Measurements from ENCODE around the gene PLEKHM1. TPM values are rescaled to one million over a fixed set of nuclear protein-coding genes. Genes with fewer than 3 reads are reported as not detected.
"Not testable (repeated sequence)": the region's sequence is repeated elsewhere in the genome, so short reads cannot be mapped to it uniquely, and the experiment has no call there.

Gene PLEKHM1
- polyA plus RNA-seq (ENCODE audit: insufficient read length in 4 of 4) = 10 to 100 TPM; 10.5 to 17.0 (median 13.4) TPM

DNA sequence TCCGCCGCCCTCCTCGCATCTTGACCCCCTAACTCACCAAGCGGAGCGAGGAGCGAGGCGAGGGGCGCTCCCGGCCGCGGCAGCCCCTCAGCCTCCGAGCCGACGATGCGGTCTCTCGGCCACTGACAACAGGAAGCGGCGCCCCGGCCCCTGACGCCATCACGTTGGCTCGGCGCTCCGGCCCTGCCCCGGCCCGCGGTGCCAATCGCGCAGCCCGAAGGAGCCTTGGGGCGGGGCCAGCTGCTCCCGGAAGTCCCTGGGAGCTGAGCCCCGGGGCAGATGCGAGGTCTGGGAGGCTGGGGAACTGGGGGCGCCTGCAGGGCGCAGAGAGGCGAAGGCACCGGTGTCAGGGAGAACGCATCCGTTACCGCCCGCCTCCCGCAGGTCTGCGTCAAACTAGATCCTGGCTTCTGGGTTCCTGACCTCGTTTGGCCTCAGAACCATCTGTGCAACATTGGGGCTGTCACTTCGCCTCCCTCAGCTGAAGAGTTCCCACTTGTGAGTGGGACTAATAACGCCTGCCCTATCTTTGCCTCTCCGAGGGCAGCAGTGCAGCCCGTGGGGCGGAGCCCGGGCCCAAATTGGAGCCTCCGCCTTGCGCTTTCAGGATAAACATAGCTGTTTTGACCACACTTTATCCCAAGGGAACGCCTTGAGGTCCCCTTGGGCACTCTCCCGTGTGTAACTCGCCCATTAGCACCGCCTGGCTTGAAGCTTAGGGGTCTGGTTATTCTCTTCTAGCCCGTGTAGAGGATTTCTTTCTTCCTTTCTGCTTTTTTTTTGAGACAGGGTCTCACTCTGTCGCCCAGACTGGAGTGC, at the start of gene PLEKHM1:
TSS of gene PLEKHM1 (minus strand) at position 107 of the 819 bp plus-strand sequence. CDS start 8,237 bp downstream, outside the sequence.
- DNase-seq (ENCODE audit: low read depth in 4 of 4, low spot score in 3 of 4) = peak in 3 of 4 donors; percentile 22 to 42 (median 29)

GRCh38 chr17:45538168-45538567, 47.6 kb upstream of the PLEKHM1 start:
- not testable (repeated sequence) for DNase-seq (ENCODE audit: low read depth in 4 of 4, low spot score in 3 of 4)

- DNase-seq (ENCODE audit: low read depth in 4 of 4, low spot score in 3 of 4) = not testable (repeated sequence)
These were observed 15.6 kb upstream of the PLEKHM1 start for GRCh38 chr17:45506072-45506471.

GRCh38 chr17:45505183-45505582, 14.7 kb upstream of the PLEKHM1 start:
- DNase-seq (ENCODE audit: low read depth in 4 of 4, low spot score in 3 of 4) = not testable (repeated sequence)

DNA sequence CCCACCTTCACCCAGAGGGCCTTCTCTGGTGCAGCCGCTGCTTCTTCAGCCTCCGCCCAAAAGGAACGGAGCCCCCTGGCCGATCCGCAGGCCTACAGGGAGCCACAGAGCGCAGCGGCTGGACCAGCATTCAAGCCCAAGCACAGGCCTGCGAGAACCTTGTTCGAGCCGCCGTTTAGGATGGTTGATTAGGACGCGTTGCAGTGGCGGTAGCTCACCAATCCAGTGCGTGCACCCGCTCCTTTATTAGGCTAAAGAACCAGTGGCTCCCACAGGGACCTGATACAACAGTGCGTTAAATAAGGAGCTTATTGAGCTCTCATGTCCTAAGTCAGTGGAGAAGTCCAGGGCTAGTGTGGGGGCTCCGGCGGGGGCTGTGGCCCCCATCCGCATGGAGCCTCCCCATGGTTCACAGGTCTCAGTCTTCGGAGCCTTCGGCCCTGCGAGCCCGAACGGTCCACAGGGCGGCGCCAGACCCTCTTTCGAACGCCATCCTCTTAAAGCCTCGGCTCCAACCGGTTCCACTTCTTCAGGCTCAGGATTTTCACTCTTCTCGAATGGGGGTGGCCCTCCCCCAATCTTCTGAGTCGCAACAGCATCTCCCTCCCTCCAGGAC, 10.7 kb upstream of the PLEKHM1 start:
- DNase-seq (ENCODE audit: low read depth in 4 of 4, low spot score in 3 of 4) = not testable (repeated sequence)

DNA sequence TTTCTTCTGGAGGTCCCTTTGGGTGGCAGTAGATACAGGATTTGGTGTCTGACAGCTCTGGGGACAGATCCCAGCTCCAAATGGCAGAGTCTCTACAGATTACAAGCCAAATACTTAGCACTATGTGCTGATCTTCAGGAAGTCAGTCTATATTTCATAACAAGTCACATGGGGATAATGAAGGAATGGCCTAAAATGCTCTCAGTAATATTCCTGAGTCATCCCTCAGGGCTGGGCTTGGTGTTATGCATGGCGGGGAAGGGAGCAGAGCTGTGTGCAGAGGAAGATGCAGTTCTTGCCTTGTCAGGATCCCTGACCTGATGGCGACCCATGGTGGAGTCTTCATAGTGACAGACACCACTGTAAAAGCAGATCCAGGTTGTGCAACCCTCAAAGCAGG, 10.0 kb upstream of the PLEKHM1 start:
- not testable (repeated sequence) for DNase-seq (ENCODE audit: low read depth in 4 of 4, low spot score in 3 of 4)

DNA sequence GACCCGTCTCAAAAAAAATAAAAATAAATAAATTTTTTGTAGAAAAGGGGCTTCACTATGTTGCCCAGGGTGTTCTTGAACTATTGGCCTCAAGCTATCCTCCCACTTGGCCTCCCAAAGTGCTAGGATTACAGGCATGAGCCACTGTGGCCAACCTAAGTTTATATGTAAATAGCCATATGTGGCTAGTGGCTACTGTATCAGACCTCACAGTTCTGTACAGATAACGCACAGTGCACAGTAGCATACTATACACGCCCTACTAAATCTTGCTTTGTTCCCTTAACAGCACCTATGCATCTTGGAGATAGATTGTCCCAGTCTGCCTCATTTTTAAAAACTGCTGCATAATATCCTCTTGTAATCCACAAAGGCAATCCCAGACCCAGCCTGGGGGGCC, 8.7 kb upstream of the PLEKHM1 start:
- DNase-seq (ENCODE audit: low read depth in 4 of 4, low spot score in 3 of 4) = not testable (repeated sequence)

GRCh38 chr17:45498377-45498776, 7.9 kb upstream of the PLEKHM1 start:
- DNase-seq (ENCODE audit: low read depth in 4 of 4, low spot score in 3 of 4) = not testable (repeated sequence)

DNA sequence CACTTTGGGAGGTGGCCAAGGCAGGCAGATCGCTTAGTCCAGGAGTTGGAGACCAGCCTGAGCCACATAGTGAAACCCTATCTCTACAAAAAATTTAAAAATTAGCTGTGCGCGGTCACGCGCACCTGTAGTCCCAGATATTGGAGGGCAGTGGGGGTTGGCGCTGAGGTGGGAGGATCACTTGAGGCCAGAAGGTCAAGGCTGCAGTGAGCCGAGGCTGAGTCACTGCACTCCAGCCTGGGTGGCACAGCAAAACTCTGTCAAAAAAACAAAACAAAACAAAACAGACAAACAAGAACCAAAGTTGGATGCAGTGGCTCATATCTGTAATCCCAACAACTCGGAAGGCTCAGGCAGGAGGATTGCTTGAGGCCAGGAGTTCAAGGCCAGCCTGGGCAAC, 6.9 kb upstream of the PLEKHM1 start:
- not testable (repeated sequence) for DNase-seq (ENCODE audit: low read depth in 4 of 4, low spot score in 3 of 4)

DNA sequence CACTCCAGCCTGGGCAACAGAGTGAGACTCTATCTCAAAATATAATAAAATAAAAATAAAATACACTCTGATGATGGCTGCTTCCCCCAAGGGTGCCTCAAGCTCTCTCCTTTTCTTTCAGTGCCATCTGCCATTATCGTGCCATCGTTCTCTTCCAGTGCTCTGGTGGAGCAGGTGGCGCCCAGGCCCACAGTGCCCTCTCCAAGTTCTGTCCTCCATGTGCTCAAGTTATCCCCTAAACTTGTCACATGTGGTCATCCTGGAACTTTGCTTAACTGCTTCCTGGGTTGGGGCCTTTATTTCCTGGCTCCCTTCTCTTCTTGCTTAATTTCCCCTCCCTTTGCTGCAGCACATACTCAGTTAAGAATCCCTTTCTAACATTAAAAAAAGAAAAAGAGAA, 6.0 kb upstream of the PLEKHM1 start:
- not testable (repeated sequence) for DNase-seq (ENCODE audit: low read depth in 4 of 4, low spot score in 3 of 4)

GRCh38 chr17:45494556-45494955, 4.0 kb upstream of the PLEKHM1 start:
- DNase-seq (ENCODE audit: low read depth in 4 of 4, low spot score in 3 of 4) = not testable (repeated sequence)

DNA sequence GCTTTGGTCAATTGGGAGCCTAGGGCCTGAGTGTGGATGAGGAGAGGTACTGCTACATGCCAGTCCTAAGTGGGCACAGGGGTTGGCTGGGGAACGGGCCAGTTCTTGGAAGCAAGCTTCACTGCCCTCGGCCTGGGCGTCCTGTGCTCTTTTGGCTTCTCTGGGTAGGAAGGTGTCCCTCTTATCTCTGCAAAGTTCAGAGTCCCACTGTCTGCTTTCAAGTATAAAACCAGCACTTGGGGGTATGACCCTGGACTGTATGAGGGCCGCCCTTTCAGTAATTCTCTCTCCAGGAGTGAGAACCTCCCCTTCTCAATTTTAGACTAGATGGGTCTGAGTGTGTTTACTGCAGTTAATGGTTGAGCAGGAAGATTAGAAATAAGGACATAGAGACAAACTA, 1.6 kb upstream of the PLEKHM1 start:
- not testable (repeated sequence) for DNase-seq (ENCODE audit: low read depth in 4 of 4, low spot score in 3 of 4)

DNA sequence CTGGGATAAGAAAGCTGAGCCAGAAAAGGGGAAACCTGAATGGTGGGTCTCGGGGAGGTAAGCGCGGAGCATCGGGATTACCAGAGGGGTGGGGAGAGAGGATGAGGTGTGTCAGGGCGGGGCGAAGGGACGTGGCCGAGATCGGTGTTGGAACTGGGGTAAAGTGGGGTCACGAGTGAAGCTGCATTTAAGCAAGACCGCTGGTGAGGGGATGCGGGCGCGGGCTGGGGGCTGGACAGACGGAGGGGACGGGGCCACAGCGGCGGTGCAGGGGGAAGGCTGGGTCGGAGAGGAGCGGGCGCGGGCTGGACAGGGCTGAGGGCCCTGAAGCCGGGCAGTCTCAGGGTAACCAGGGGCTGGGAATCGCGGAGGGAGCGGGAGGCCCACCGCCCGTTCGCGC, 323 bp downstream of the PLEKHM1 start:
- not testable (repeated sequence) for DNase-seq (ENCODE audit: low read depth in 4 of 4, low spot score in 3 of 4)

GRCh38 chr17:45487704-45488103, 2.8 kb downstream of the PLEKHM1 start:
- not testable (repeated sequence) for DNase-seq (ENCODE audit: low read depth in 4 of 4, low spot score in 3 of 4)

DNA sequence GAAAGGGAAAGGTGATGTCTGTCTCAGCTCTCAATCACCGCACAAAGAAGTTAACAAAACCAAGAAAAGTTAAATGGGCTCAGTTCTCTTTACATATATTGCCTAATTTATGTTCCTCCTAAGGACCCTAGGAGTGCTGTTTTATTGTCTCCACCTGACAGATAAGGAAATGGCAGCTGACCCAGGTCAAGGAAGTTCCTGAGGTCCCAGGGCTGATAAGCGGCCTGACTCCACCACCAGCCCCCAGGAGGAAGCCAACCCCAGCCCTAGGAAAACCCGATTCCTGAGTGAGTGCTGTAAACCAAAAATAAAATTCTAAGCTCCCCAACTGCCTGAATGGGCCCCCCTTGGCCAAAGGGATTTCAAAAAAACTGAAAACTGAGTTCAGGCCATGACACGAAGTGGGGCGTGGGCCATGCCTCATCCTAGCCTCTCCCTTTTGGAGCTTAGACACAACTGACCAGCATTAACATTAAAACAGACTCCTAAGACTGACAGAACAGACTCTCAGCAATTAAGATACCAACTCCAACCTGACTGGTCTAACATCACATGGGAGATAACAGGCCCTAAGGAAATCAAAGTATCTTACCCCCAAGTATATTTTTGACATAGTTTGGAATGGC, 6.8 kb downstream of the PLEKHM1 start:
- DNase-seq (ENCODE audit: low read depth in 4 of 4, low spot score in 3 of 4) = not testable (repeated sequence)

DNA sequence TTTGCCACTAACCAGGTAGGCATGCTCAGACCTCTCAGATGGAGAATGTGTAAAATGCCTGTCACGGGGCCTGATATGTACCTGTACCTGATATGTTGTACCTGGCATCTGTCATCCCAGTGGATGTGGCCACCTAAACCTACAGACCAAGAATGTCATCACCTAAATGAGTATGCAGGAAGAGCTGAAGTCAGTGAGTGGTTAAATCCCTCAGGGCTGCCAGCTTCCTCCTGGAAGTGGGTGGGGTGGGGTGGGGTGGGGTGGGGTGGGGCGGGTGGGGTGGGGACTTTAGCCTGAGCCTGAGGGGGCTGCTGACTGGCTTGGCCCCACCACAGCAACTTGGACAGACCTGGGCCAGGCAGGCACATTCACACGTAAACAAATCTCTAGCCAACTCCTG, 7.3 kb downstream of the PLEKHM1 start:
- DNase-seq (ENCODE audit: low read depth in 4 of 4, low spot score in 3 of 4) = not testable (repeated sequence)

- not testable (repeated sequence) for DNase-seq (ENCODE audit: low read depth in 4 of 4, low spot score in 3 of 4)
These were observed 8.2 kb downstream of the PLEKHM1 start for GRCh38 chr17:45482317-45482716.

DNA sequence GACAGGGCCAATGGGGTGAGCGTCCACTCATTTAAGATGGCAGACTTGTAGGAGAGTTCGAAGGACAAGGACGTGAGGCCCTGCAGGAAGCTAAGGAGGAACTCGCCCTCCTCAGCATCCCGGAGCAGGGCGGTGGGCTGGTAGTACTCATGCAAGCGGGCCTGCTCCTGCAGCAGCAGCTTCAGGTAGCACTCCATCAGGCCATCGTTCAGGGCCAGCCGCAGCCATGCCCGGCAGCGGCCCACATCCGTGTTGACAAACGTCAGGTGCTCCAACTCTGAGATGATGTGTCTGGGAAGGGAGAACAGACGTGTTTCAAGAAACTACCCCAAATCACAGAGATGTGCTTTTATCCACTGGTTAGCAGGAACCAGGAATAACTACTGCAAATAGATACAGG, 15.1 kb downstream of the PLEKHM1 start:
- DNase-seq (ENCODE audit: low read depth in 4 of 4, low spot score in 3 of 4) = not testable (repeated sequence)

GRCh38 chr17:45472249-45472648, 18.3 kb downstream of the PLEKHM1 start:
- DNase-seq (ENCODE audit: low read depth in 4 of 4, low spot score in 3 of 4) = not testable (repeated sequence)

- not testable (repeated sequence) for DNase-seq (ENCODE audit: low read depth in 4 of 4, low spot score in 3 of 4)
These were observed 21.3 kb downstream of the PLEKHM1 start for GRCh38 chr17:45469204-45469563.
